HuH-7 (cell line): Measurements from ENCODE around the gene RASSF1.
A peak's percentile ranks its signal among the peaks of the same experiment; 100 is the strongest.

Source experiments
- DNase-seq: peaks from one replicate; pipeline ENCODE4 v3.0.0; 2011; ENCODE audit warnings: low spot score

RASSF1 gene

GRCh38 chr3:50299929-50300680, 40.5 kb downstream of the RASSF1 start:
- no peak for DNase-seq

GRCh38 chr3:50299638-50299928, 41.1 kb downstream of the RASSF1 start:
- DNase-seq = no peak

- DNase-seq = peak; percentile 98
Observed at GRCh38 chr3:50298836-50299637, 41.6 kb downstream of the RASSF1 start, which contains the start of the genes HYAL3 and NAA80. Gene HYAL3 (minus strand): TSS chr3:50299405. CDS start chr3:50295602, 3,803 bp downstream. Gene NAA80 (minus strand): TSS chr3:50299405. CDS start chr3:50297463, 1,942 bp downstream.

GRCh38 chr3:50297896-50298725, 42.5 kb downstream of the RASSF1 start:
- DNase-seq = peak; percentile 49

- no peak for DNase-seq
Observed at GRCh38 chr3:50297384-50297775, 43.3 kb downstream of the RASSF1 start.

- DNase-seq = no peak
Observed at GRCh38 chr3:50296721-50297383, 43.8 kb downstream of the RASSF1 start.

- no peak for DNase-seq
Observed at GRCh38 chr3:50295553-50296431, 44.8 kb downstream of the RASSF1 start.

GRCh38 chr3:50294492-50295403, 45.9 kb downstream of the RASSF1 start:
- no peak for DNase-seq

GRCh38 chr3:50294089-50294488, 46.5 kb downstream of the RASSF1 start:
- DNase-seq = no peak

GRCh38 chr3:50293079-50293801, 47.4 kb downstream of the RASSF1 start:
- no peak for DNase-seq

GRCh38 chr3:50292159-50293078, 48.2 kb downstream of the RASSF1 start, which contains the start of gene IFRD2:
Gene IFRD2 (minus strand): TSS chr3:50292429. CDS start chr3:50292274, 155 bp downstream.
- peak; percentile 94 for DNase-seq

- DNase-seq = no peak
Observed at GRCh38 chr3:50290161-50290641, 50.4 kb downstream of the RASSF1 start.

GRCh38 chr3:50289130-50289529, 51.5 kb downstream of the RASSF1 start:
- no peak for DNase-seq

- DNase-seq = no peak
Observed at GRCh38 chr3:50288387-50289007, 52.1 kb downstream of the RASSF1 start.

- no peak for DNase-seq
Observed at GRCh38 chr3:50287262-50287661, 53.4 kb downstream of the RASSF1 start.

- no peak for DNase-seq
Observed at GRCh38 chr3:50286322-50287227, 54.1 kb downstream of the RASSF1 start.
